ENCODE results near the gene MAP2.

GRCh38 chr2:209456489-209456888 lies 32.6 kb downstream of the MAP2 start:
- TF ChIP-seq RBFOX2 (IDR thresholded peaks at IDR 0.05; ENCODE audit: low read depth, low read length) (no peak), STAT5B (CRISPR knock-in tag; IDR thresholded peaks at IDR 0.05) (no peak), ZXDC (CRISPR knock-in tag; IDR thresholded peaks at IDR 0.05) (no peak), ATF1 (CRISPR knock-in tag; IDR thresholded peaks at IDR 0.05) (no peak), ATF3 (CRISPR knock-in tag; IDR thresholded peaks at IDR 0.05) (no peak), ZNF256 (CRISPR knock-in tag; conservative IDR thresholded peaks at IDR 0.05) (no peak), CTCF (CRISPR knock-in tag; IDR thresholded peaks at IDR 0.05) (no peak), ZGPAT (CRISPR knock-in tag; IDR thresholded peaks at IDR 0.05) (no peak)

Data from HepG2 (cell line).